Spleen (tissue), 7 donors: ENCODE data around the gene CDK19.

Source experiments
- POLR2AphosphoS5 ChIP-seq, 3 donors: sonication (generic); formaldehyde crosslinking; IDR thresholded peaks; one replicate each; pipeline ENCODE4 v1.5.1; 2017; ENCODE audit warnings: antibody characterized with exemption in 3 of 3
- TF ChIP-seq, protein P1 (sequence below), 11 experiments: fragments of 200-600 bp in 7 of 11; fragments of 450-650 bp in 4 of 11; sonication (generic) in 4 of 11; IDR thresholded peaks in 8 of 11; conservative IDR thresholded peaks in 3 of 11; 1 replicate in 7 of 11; 2 replicates in 4 of 11; pipeline versions ENCODE4 v1.4.0 to v1.8.0; 2016 to 2021; ENCODE audit warnings: antibody characterized with exemption in 11 of 11, inconsistent platforms in 4 of 11, mild to moderate bottlenecking in 1 of 11
- donor health status: DM: no; HTN: no; CAD: no; lungs with moderate emphysema.
- donor health status: DM: no; HTN: no; CAD: no.
- donor health status: DM: no; HTN: no; CAD: no.

DNA sequence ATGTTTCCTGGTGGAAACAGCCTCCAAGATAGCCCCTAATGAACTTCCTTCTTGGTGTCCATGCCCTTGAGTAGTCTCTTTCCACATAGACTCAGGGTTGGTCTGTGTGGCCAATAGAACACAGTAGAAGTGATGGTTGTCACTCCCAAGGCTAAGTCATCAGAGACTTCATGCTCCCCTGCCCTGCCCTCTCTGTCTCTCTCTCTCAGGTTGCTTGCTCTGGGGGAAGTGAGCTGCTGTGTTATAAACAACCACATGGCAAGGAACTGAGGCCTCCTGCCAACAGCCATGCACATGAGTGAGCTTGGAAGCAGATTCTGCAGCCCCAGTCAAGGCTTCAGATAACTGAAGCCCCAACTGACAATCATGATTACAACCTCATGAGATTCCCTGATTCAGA lies 253.6 kb downstream of the CDK19 start:
- TF ChIP-seq, protein P1, sequence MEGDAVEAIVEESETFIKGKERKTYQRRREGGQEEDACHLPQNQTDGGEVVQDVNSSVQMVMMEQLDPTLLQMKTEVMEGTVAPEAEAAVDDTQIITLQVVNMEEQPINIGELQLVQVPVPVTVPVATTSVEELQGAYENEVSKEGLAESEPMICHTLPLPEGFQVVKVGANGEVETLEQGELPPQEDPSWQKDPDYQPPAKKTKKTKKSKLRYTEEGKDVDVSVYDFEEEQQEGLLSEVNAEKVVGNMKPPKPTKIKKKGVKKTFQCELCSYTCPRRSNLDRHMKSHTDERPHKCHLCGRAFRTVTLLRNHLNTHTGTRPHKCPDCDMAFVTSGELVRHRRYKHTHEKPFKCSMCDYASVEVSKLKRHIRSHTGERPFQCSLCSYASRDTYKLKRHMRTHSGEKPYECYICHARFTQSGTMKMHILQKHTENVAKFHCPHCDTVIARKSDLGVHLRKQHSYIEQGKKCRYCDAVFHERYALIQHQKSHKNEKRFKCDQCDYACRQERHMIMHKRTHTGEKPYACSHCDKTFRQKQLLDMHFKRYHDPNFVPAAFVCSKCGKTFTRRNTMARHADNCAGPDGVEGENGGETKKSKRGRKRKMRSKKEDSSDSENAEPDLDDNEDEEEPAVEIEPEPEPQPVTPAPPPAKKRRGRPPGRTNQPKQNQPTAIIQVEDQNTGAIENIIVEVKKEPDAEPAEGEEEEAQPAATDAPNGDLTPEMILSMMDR (IDR thresholded peaks at IDR 0.05 in 8 of 11, conservative IDR thresholded peaks at IDR 0.05 in 3 of 11), result no peak
- TF ChIP-seq POLR2AphosphoS5 (IDR thresholded peaks at IDR 0.05), result no peak
